GM12865 (cell line): ENCODE data around the gene BRF1.
"Not testable (repeated sequence)": the region's sequence is repeated elsewhere in the genome, so short reads cannot be mapped to it uniquely, and the experiment has no call there.

Source experiments
- DNase-seq: peaks from one replicate; pipeline ENCODE4 v3.0.0; 2010; ENCODE audit warnings: low read depth
- H3K4me3 ChIP-seq: 2 replicates; pipeline ENCODE4 v1.5.1; 2011; ENCODE audit warnings: mild to moderate bottlenecking, low read depth, low read length, control low read depth
- TF ChIP-seq, protein P1 (sequence below): IDR thresholded peaks from 2 replicates; pipeline ENCODE4 v1.5.1; 2011; ENCODE audit warnings: low read length, control low read depth, low read depth, inconsistent platforms; ENCODE audit not compliant: insufficient read depth; ENCODE audit errors: missing control alignments

Gene BRF1

DNA sequence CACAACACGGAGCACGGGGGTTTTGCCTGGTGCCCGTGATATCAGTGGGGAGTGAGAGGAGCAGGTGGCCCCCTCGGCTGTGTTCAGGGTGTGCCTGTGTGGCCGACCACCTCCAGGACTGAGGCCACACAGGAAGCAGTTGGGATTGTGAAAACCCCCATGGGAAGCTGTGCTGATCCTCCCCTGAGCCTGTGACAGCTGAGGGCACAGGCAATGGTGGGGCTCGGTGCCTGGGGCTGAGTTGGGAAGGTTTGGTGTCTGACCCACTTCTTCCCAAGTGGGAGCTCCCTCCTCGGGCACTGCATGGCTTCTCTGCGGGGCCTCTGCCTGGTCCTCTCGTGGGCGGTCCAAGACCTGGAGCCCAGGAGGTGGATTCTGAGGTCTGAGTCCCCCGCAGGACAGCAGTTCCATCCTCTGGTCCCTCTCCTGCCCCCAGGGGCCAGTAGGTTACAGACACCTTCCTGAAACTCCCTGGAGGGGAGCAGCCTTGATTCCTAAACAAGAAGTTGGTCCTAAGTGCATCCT, 31.6 kb upstream of the BRF1 start:
- DNase-seq, result no peak
- TF ChIP-seq, protein P1, sequence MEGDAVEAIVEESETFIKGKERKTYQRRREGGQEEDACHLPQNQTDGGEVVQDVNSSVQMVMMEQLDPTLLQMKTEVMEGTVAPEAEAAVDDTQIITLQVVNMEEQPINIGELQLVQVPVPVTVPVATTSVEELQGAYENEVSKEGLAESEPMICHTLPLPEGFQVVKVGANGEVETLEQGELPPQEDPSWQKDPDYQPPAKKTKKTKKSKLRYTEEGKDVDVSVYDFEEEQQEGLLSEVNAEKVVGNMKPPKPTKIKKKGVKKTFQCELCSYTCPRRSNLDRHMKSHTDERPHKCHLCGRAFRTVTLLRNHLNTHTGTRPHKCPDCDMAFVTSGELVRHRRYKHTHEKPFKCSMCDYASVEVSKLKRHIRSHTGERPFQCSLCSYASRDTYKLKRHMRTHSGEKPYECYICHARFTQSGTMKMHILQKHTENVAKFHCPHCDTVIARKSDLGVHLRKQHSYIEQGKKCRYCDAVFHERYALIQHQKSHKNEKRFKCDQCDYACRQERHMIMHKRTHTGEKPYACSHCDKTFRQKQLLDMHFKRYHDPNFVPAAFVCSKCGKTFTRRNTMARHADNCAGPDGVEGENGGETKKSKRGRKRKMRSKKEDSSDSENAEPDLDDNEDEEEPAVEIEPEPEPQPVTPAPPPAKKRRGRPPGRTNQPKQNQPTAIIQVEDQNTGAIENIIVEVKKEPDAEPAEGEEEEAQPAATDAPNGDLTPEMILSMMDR, result no peak
- H3K4me3 ChIP-seq, result no peak overlapping the region

DNA sequence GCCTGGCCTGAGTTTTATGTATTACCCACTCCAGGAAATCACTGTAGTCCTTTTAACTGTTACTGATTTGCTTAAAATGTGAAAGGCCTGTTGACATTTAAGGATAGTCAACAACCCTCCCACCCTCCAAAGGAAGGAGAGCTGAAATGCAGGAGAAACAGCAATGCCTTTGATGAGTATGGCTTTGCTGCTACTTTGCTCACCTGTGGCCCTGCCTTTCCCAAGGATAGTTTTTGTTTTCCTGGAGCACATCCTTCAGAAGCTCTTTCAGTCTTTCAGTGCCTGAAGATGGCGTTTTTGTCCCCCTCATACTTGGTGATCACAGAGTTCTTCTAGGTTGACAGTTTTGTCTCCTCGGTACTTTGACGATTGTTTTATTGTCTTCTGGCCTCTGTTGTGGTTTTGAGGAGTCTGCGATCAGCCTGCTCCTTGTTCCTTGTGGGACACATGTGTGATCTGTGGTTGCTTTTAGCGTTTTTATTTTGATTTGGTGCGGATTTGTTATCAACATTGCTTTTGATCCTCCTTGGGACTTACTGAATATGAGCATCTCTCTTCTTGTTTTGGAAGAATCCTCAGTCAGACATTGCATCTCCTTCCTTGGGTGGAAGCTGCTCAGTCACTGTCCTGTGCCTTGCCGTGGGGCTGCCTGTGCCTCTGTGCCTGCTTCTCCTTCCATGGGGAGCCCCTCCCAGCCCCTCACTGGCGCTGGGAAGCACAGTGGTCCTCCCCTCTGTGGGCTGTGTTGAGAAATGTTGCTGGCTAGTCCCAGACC, 31.0 kb upstream of the BRF1 start:
- TF ChIP-seq, protein P1, result no peak
- H3K4me3 ChIP-seq, result no peak overlapping the region
- no peak for DNase-seq

DNA sequence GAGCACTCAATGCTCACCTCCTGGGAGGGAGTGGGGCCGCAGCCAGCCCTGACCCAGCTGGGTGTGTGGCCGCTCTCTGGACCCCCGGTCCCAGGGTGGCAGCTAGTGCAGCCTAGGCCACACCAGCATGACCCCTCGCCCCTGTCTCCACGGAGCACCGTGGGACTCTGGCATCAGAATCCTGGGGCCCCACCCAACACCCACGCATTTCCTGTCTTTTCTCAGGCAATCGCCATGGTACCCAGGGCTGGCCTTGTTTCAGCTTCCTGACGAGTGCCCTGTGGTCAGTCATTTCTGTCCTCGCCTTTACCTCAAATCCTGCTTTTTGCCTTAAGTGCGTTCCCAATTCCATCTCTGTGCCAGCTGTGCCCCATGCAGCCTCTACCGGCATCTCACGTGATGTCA, 29.7 kb upstream of the BRF1 start:
- no peak overlapping the region for H3K4me3 ChIP-seq
- TF ChIP-seq, protein P1, result no peak
- DNase-seq, result no peak

DNA sequence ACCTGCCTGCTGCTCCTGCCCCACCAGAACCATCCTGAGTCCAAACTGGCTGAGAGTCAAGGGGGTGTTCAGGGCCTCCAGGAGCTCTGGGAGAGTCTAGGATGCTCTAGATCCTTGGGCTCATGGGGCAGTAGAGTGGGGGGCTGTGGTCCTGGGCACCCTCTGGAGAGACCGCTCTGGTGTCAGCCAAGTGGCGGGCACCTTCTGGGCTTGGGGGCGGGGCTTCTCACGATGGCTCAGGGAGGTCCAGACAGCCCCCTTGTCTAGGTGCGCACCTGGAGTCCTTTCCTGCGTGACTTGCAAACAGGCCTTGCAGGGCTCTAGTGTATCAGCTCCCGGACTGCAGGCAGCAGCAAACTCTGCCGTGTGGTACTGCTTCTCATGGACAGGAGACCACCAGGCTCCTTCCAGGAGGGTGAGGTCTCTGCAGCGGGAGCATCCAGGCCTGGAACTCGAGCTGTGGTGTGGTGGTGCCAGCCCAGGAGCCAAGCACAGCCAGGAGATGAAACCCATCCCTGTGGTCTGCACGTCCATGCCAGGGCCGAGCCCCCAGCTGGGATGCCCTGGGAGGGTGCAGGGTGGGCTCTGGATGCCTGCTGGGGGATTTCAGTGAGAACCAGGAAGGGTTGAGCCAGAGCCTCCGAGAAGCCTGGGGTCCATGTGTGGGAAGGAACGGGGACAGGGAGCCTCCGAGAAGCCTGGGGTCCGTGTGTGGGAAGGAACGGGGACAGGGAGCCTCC, 28.8 kb upstream of the BRF1 start:
- DNase-seq, result no peak
- TF ChIP-seq, protein P1, result no peak
- no peak overlapping the region for H3K4me3 ChIP-seq

DNA sequence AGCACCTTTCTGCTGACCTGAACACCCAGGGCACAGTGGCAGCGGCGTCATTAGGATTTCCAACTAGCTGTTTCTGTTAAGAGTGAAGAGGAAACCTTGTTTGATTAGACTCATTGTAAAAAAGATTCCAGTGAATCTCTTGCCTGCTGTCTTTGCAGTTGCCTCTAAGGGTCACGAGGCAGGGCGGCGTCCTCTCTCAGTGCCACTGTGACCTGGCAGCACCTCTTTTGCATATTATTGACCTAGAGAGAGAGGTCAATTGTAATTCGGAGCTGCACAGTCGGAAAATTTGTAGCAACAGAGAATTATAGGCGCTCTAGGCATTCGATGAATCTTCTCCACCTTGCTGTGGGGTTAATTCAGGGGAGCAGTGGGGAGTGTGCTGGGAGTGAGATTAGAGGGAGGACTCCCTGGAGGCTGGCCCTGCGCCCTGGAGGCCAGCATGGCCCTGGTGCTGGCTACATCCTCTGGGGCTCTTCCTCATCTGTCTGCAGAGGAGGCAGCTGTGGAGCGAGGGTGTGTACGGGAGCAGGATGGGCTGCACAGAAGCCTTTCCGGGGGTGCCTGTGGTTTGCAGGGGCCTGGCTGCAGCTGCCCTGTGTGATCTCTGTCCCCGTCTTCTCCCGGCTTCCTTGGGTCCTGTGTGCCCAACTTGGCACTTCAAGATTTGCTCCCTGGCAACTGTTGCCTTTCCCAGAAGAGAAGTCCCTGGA, 28.0 kb upstream of the BRF1 start:
- no peak for DNase-seq
- TF ChIP-seq, protein P1, result no peak
- H3K4me3 ChIP-seq, result no peak overlapping the region

DNA sequence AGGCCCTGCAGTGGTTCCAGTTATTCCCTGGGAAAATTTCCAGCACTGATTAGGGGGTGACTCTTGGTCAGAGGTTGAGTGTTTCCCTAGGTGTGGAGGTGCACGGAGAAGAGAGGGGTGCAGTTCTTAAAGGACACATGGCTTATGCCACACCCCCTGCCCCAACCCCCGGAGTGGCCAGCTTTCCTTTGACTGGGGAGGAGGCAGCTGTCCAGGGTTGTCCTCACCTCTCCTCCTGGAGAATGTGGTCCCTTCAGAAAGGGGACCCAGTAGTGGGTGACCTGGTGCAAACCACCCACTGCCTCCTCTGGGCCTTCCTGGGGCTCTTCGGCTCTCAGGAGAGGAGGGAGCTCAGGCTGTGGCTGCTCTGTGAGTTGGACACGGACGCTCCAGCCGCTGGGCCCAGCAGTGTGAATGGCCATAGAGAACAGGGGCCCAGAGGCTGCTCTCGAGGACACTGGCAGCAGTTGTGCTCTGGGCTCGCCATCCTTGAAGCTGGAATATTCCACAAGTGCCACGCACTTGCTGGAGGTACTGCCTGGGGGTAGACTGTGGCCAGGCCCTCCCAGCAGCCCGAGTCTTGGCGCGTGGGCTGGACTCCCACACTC, 27.4 kb upstream of the BRF1 start:
- no peak for DNase-seq
- no peak overlapping the region for H3K4me3 ChIP-seq
- TF ChIP-seq, protein P1, result no peak

DNA sequence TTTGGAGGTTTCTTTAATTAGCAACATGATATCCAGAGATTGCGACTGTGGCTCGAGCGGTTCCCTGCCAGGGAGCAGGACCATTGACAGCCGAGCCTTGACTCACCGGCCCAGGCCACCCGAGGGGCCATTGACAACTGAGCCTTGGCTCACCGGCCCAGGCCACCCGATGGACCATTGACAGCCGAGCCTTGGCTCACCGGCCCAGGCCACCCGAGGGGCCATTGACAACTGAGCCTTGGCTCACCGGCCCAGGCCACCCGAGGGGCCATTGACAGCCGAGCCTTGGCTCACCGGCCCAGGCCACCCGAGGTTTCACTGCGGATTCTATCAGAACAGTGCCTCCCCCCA, 26.9 kb upstream of the BRF1 start:
- H3K4me3 ChIP-seq, DNase-seq: not testable (repeated sequence)
